ENCODE measurements around the gene EIF2AK2. TPM values are rescaled to one million over a fixed set of nuclear protein-coding genes. Genes with fewer than 3 reads are reported as not detected.

EIF2AK2 gene
- total RNA-seq, 1 donor from 2014 or later, result 34.7 TPM

GRCh38 chr2:37102588-37102987 lies 54.2 kb downstream of the EIF2AK2 start:
- no peaks in the 10 kb centered on the region for H3K27me3 Mint-ChIP-seq
- no peaks in the 10 kb centered on the region for H3K4me1 Mint-ChIP-seq (ENCODE audit: low read depth)
- no peak for TF ChIP-seq CTCF (IDR thresholded peaks at IDR 0.05; ENCODE audit: unreplicated experiment)
- H3K36me3 Mint-ChIP-seq (ENCODE audit: insufficient read depth), result peaks cover 18% of the 10 kb centered on the region
- H3K27ac Mint-ChIP-seq, result no peak overlapping the region
- DNase-seq (ENCODE audit: low spot score, unreplicated experiment), result no peak
- no peaks in the 10 kb centered on the region for H3K9me3 Mint-ChIP-seq (ENCODE audit: low read depth)
- H3K4me3 Mint-ChIP-seq (ENCODE audit: low read depth), result no peak overlapping the region

DNA sequence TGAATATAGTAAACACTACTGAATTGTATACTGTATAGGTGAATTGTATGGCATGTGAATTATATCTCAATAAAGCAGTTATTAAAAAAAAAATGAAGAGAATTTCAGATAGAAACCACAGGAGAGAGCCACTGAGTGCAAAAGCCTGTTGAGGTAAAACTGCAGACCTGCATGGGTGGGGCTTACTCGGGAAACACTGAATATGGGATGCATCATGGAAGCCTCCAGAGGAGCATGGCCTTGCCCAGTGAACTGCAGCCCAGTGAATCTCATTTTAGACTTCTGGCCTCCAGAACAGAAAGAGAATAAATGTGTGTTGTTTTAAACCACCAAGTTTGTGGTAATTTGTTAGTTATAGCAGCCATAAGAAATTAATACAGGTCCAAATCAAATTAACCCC lies 56.7 kb downstream of the EIF2AK2 start:
- Mint-ChIP-seq H3K27ac (no peak overlapping the region), H3K9me3 (ENCODE audit: low read depth) (no peaks in the 10 kb centered on the region), H3K36me3 (ENCODE audit: insufficient read depth) (peaks cover 4% of the 10 kb centered on the region), H3K27me3 (no peaks in the 10 kb centered on the region), H3K4me1 (ENCODE audit: low read depth) (no peaks in the 10 kb centered on the region), H3K4me3 (ENCODE audit: low read depth) (no peak overlapping the region)
- no peak for TF ChIP-seq CTCF (IDR thresholded peaks at IDR 0.05; ENCODE audit: unreplicated experiment)
- DNase-seq (ENCODE audit: low spot score, unreplicated experiment), result no peak

DNA sequence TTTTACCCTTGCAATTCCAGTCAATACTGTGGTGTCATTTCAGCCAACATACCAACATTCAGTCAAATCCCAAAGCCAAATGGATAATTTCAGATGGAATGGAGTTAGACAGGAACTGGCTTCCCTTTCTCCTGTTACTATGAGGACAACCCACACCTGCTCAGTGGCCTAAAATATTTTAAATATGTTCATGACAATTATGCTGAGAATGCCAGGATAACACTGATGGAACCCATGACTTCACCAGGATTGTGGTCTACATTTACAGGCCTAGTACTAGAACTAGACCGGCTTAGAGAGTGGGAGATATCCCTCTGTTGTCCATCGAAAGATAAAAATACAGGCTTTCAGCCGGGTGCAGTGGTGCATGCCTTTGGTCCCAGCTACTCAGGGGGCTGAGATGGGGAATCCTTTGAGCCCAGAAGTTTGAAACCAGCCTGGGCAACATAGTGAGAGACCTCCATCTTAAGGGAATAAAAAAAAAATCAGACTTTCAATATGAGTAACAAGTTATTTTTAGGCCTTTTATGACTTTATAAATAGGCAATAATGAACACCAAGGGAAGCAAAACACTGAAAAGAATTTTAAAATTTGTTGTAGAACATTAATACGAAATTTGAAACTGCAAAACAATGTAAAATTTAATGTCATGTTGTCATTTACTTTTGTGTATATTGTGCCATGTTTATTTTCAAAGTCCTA lies 58.2 kb downstream of the EIF2AK2 start:
- H3K36me3 Mint-ChIP-seq (ENCODE audit: insufficient read depth), result peaks cover 3% of the 10 kb centered on the region
- no peak overlapping the region for H3K4me3 Mint-ChIP-seq (ENCODE audit: low read depth)
- no peaks in the 10 kb centered on the region for H3K9me3 Mint-ChIP-seq (ENCODE audit: low read depth)
- H3K4me1 Mint-ChIP-seq (ENCODE audit: low read depth), result no peaks in the 10 kb centered on the region
- no peak overlapping the region for H3K27ac Mint-ChIP-seq
- H3K27me3 Mint-ChIP-seq, result no peaks in the 10 kb centered on the region
- no peak for DNase-seq (ENCODE audit: low spot score, unreplicated experiment)
- no peak for TF ChIP-seq CTCF (IDR thresholded peaks at IDR 0.05; ENCODE audit: unreplicated experiment)

GRCh38 chr2:37096568-37096967 lies 60.2 kb downstream of the EIF2AK2 start:
- DNase-seq (ENCODE audit: low spot score, unreplicated experiment), result no peak
- Mint-ChIP-seq H3K9me3 (ENCODE audit: low read depth) (no peaks in the 10 kb centered on the region), H3K4me1 (ENCODE audit: low read depth) (no peaks in the 10 kb centered on the region), H3K27me3 (no peaks in the 10 kb centered on the region), H3K4me3 (ENCODE audit: low read depth) (no peak overlapping the region), H3K27ac (no peak overlapping the region), H3K36me3 (ENCODE audit: insufficient read depth) (peaks cover 4% of the 10 kb centered on the region)
- TF ChIP-seq CTCF (IDR thresholded peaks at IDR 0.05; ENCODE audit: unreplicated experiment), result no peak

DNA sequence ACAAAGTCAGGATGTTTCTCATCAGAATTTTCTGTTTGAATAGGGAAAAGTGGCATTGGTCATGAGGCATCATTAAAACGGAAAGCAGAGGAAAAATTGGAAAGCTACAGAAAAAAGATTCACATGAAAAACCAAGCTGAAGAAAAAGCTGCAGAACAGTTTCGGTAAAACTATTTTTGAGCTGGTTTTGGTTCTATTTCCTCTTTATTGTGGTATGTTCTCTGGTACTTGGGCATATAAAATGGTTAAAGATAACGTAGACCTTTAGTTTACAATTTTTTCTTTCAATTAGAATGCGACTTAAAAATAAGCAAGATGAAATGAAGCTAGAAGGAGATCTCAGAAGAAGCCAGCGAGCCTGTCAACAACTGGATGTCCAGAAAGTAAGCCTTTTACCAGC lies 64.9 kb downstream of the EIF2AK2 start:
- H3K27me3 Mint-ChIP-seq, result no peaks in the 10 kb centered on the region
- H3K27ac Mint-ChIP-seq, result no peak overlapping the region
- no peaks in the 10 kb centered on the region for H3K9me3 Mint-ChIP-seq (ENCODE audit: low read depth)
- H3K4me1 Mint-ChIP-seq (ENCODE audit: low read depth), result no peaks in the 10 kb centered on the region
- peaks cover 6% of the 10 kb centered on the region for H3K36me3 Mint-ChIP-seq (ENCODE audit: insufficient read depth)
- DNase-seq (ENCODE audit: low spot score, unreplicated experiment), result no peak
- no peak overlapping the region for H3K4me3 Mint-ChIP-seq (ENCODE audit: low read depth)
- TF ChIP-seq CTCF (IDR thresholded peaks at IDR 0.05; ENCODE audit: unreplicated experiment), result no peak
